HG02840 (cell line): ENCODE data around the gene HLA-DOA.
A peak's percentile ranks its signal among the peaks of the same experiment; 100 is the strongest.

Source experiments
- ATAC-seq: cut with Tn5 transposase; IDR thresholded peaks from one replicate; pipeline ENCODE4 v1.9.1; 2021; ENCODE audit warnings: mild to moderate bottlenecking, moderate library complexity, moderate number of reproducible peaks; ENCODE audit not compliant: unreplicated experiment, low FRiP score

HLA-DOA gene

GRCh38 chr6:32980488-32981038 lies 28.8 kb downstream of the HLA-DOA start:
- no peak for ATAC-seq

GRCh38 chr6:32979720-32980487 lies 29.5 kb downstream of the HLA-DOA start:
- no peak for ATAC-seq

- no peak for ATAC-seq
These were observed 31.5 kb downstream of the HLA-DOA start for GRCh38 chr6:32977953-32978324.

GRCh38 chr6:32977272-32977952 lies 32.0 kb downstream of the HLA-DOA start:
- ATAC-seq, result no peak

- no peak for ATAC-seq
These were observed 32.9 kb downstream of the HLA-DOA start for GRCh38 chr6:32976334-32977069.

GRCh38 chr6:32975886-32976285 lies 33.5 kb downstream of the HLA-DOA start:
- ATAC-seq, result no peak

GRCh38 chr6:32974541-32975308 lies 34.7 kb downstream of the HLA-DOA start:
- ATAC-seq, result no peak

GRCh38 chr6:32974016-32974333 lies 35.4 kb downstream of the HLA-DOA start:
- ATAC-seq, result no peak

GRCh38 chr6:32973144-32974015 lies 36.0 kb downstream of the HLA-DOA start:
- no peak for ATAC-seq

- no peak for ATAC-seq
These were observed 36.8 kb downstream of the HLA-DOA start for GRCh38 chr6:32972353-32973143.

GRCh38 chr6:32971581-32972352 lies 37.6 kb downstream of the HLA-DOA start:
- peak; percentile 44 for ATAC-seq

GRCh38 chr6:32971242-32971580 lies 38.2 kb downstream of the HLA-DOA start:
- ATAC-seq, result no peak

GRCh38 chr6:32970413-32971241 lies 38.8 kb downstream of the HLA-DOA start:
- no peak for ATAC-seq

GRCh38 chr6:32969685-32970412 lies 39.5 kb downstream of the HLA-DOA start:
- ATAC-seq, result no peak

GRCh38 chr6:32968867-32969684 lies 40.3 kb downstream of the HLA-DOA start:
- ATAC-seq, result no peak
